Spleen (tissue), 7 donors: ENCODE measurements around the gene DDX4.

ENCODE experiments used
- POLR2AphosphoS5 ChIP-seq, 3 donors: sonication (generic); formaldehyde crosslinking; IDR thresholded peaks; one replicate each; pipeline ENCODE4 v1.5.1; 2017; ENCODE audit warnings: antibody characterized with exemption in 3 of 3
- TF ChIP-seq, protein P1 (sequence below), 11 experiments: fragments of 200-600 bp in 7 of 11; fragments of 450-650 bp in 4 of 11; sonication (generic) in 4 of 11; IDR thresholded peaks in 8 of 11; conservative IDR thresholded peaks in 3 of 11; 1 replicate in 7 of 11; 2 replicates in 4 of 11; pipeline versions ENCODE4 v1.4.0 to v1.8.0; 2016 to 2021; ENCODE audit warnings: antibody characterized with exemption in 11 of 11, inconsistent platforms in 4 of 11, mild to moderate bottlenecking in 1 of 11
- donor health status: DM: no; HTN: no; CAD: no; lungs with moderate emphysema.
- donor health status: DM: no; HTN: no; CAD: no.
- donor health status: DM: no; HTN: no; CAD: no.

DNA sequence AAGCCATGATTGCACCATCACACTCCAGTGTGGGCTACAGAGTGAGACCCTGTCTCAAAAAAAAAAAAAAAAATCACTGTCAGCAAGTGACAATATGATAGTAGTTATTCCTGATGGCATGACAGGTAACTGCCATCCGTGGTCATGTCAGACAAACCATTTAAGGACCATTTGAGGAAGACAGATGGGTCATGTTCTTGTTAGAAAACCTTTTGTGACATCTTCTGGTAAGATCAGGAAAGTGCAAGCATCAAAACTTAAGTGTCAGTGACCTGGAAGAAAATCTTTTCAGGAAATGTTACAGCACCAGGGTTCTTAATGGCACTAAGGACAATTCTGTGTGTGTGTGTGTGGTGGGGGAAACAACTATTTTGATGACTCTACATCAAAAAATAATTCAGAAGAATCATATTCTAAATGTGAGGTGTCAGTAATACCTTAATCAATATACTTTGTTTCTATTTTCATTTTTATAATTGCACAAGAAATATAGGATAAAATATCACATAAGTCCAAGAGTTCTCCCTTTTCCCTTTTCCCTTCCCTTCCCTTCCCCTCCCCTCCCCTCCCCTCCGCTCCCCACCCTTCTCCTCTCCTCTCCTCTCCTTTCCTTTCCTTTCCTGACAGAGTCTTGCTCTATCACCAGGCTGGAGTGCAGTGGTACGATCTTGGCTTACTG is 43.6 kb upstream of the DDX4 start:
- TF ChIP-seq, protein P1, sequence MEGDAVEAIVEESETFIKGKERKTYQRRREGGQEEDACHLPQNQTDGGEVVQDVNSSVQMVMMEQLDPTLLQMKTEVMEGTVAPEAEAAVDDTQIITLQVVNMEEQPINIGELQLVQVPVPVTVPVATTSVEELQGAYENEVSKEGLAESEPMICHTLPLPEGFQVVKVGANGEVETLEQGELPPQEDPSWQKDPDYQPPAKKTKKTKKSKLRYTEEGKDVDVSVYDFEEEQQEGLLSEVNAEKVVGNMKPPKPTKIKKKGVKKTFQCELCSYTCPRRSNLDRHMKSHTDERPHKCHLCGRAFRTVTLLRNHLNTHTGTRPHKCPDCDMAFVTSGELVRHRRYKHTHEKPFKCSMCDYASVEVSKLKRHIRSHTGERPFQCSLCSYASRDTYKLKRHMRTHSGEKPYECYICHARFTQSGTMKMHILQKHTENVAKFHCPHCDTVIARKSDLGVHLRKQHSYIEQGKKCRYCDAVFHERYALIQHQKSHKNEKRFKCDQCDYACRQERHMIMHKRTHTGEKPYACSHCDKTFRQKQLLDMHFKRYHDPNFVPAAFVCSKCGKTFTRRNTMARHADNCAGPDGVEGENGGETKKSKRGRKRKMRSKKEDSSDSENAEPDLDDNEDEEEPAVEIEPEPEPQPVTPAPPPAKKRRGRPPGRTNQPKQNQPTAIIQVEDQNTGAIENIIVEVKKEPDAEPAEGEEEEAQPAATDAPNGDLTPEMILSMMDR (IDR thresholded peaks at IDR 0.05 in 8 of 11, conservative IDR thresholded peaks at IDR 0.05 in 3 of 11), result peak in 2 of 11 experiments; percentile 10 to 30
- TF ChIP-seq POLR2AphosphoS5 (IDR thresholded peaks at IDR 0.05), result no peak
